NCI-H2107 treated with DMSO at 0.1 percent for 48 hours (cell line): ENCODE measurements around the gene LMX1B.
A peak's percentile ranks its signal among the peaks of the same experiment; 100 is the strongest.
"Not testable (repeated sequence)": the region's sequence is repeated elsewhere in the genome, so short reads cannot be mapped to it uniquely, and the experiment has no call there.

Experiments used
- DNase-seq: peaks from one replicate; lab custom pipeline; 2025; ENCODE audit not compliant: unreplicated experiment; lab: John Stamatoyannopoulos, UW

LMX1B gene

GRCh38 chr9:126652140-126652582 is 38.4 kb downstream of the LMX1B start:
- DNase-seq = no peak

- no peak for DNase-seq
These were observed 40.4 kb downstream of the LMX1B start for GRCh38 chr9:126654124-126654523.

- DNase-seq = not testable (repeated sequence)
These were observed 42.5 kb downstream of the LMX1B start for GRCh38 chr9:126656214-126656613.

GRCh38 chr9:126658201-126658825 is 44.6 kb downstream of the LMX1B start:
- no peak for DNase-seq

- no peak for DNase-seq
These were observed 45.3 kb downstream of the LMX1B start for GRCh38 chr9:126658956-126659555.

GRCh38 chr9:126661122-126661520 is 47.4 kb downstream of the LMX1B start:
- DNase-seq = no peak

- DNase-seq = no peak
These were observed 48.0 kb downstream of the LMX1B start for GRCh38 chr9:126661521-126662251.

GRCh38 chr9:126663661-126664072 is 49.9 kb downstream of the LMX1B start:
- no peak for DNase-seq

- no peak for DNase-seq
These were observed 51.3 kb downstream of the LMX1B start for GRCh38 chr9:126664900-126665643.

GRCh38 chr9:126665644-126666035 is 51.9 kb downstream of the LMX1B start:
- no peak for DNase-seq

- no peak for DNase-seq
These were observed 52.6 kb downstream of the LMX1B start for GRCh38 chr9:126666155-126666803.

GRCh38 chr9:126667190-126668055 is 53.7 kb downstream of the LMX1B start:
- DNase-seq = peak; percentile 57

GRCh38 chr9:126668058-126668457 is 54.3 kb downstream of the LMX1B start:
- no peak for DNase-seq

- no peak for DNase-seq
These were observed 55.4 kb downstream of the LMX1B start for GRCh38 chr9:126669108-126669507.

GRCh38 chr9:126670270-126670669 is 56.5 kb downstream of the LMX1B start:
- no peak for DNase-seq

- no peak for DNase-seq
These were observed 57.7 kb downstream of the LMX1B start for GRCh38 chr9:126671381-126671831.

- DNase-seq = no peak
These were observed 58.3 kb downstream of the LMX1B start for GRCh38 chr9:126671983-126672382.

GRCh38 chr9:126672634-126673284 is 59.0 kb downstream of the LMX1B start:
- DNase-seq = no peak

- no peak for DNase-seq
These were observed 60.1 kb downstream of the LMX1B start for GRCh38 chr9:126673689-126674364.
